Choroid plexus epithelial cell (primary cell): ENCODE measurements around the gene PNPLA5.

Experiments
- DNase-seq: peaks from one replicate; pipeline ENCODE4 v3.0.0-alpha.2; 2010; ENCODE audit warnings: low read depth
- H3K4me3 ChIP-seq: 2 replicates; pipeline ENCODE4 v1.5.1; 2011; ENCODE audit warnings: low read depth, mild to moderate bottlenecking, control low read depth, low read length, moderate library complexity
- TF ChIP-seq, protein P1 (sequence below): conservative IDR thresholded peaks from 2 replicates; pipeline ENCODE4 v1.5.1; 2011; ENCODE audit warnings: low read depth, mild to moderate bottlenecking, control low read depth, inconsistent platforms, low read length, moderate library complexity

Gene PNPLA5

DNA sequence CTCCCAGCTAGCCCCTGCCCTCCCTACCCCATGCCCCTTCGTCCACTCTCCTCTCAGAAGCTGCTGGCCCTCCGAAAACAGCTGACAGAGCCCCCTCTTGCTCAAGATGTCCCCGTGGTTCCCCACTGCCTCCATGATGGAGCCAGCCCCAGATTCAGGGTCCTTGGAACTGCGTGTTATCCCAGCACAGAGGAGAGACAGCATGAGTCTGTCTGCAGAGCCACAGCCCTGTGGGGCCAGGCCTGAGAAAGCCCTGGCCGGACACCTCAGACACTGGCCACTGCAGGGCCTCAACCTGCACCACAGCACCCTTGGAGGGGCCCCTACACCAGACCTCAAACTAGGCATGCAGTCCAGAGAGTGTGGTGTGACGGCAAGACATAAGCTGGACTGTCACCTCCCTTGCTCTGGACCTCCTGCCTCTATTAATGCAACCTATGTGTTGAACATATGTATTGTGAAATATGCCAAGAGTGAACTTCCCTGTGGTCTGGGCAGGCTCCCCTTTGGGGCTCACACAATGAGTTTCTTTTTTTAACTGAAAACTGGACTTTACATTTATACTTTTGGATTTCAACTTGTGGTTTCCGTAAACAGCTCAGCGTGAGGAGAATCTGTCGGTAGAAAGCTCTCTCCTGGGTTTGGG is 9.6 kb downstream of the PNPLA5 start:
- DNase-seq = no peak
- no peak overlapping the region for H3K4me3 ChIP-seq
- TF ChIP-seq, protein P1, sequence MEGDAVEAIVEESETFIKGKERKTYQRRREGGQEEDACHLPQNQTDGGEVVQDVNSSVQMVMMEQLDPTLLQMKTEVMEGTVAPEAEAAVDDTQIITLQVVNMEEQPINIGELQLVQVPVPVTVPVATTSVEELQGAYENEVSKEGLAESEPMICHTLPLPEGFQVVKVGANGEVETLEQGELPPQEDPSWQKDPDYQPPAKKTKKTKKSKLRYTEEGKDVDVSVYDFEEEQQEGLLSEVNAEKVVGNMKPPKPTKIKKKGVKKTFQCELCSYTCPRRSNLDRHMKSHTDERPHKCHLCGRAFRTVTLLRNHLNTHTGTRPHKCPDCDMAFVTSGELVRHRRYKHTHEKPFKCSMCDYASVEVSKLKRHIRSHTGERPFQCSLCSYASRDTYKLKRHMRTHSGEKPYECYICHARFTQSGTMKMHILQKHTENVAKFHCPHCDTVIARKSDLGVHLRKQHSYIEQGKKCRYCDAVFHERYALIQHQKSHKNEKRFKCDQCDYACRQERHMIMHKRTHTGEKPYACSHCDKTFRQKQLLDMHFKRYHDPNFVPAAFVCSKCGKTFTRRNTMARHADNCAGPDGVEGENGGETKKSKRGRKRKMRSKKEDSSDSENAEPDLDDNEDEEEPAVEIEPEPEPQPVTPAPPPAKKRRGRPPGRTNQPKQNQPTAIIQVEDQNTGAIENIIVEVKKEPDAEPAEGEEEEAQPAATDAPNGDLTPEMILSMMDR = no peak

DNA sequence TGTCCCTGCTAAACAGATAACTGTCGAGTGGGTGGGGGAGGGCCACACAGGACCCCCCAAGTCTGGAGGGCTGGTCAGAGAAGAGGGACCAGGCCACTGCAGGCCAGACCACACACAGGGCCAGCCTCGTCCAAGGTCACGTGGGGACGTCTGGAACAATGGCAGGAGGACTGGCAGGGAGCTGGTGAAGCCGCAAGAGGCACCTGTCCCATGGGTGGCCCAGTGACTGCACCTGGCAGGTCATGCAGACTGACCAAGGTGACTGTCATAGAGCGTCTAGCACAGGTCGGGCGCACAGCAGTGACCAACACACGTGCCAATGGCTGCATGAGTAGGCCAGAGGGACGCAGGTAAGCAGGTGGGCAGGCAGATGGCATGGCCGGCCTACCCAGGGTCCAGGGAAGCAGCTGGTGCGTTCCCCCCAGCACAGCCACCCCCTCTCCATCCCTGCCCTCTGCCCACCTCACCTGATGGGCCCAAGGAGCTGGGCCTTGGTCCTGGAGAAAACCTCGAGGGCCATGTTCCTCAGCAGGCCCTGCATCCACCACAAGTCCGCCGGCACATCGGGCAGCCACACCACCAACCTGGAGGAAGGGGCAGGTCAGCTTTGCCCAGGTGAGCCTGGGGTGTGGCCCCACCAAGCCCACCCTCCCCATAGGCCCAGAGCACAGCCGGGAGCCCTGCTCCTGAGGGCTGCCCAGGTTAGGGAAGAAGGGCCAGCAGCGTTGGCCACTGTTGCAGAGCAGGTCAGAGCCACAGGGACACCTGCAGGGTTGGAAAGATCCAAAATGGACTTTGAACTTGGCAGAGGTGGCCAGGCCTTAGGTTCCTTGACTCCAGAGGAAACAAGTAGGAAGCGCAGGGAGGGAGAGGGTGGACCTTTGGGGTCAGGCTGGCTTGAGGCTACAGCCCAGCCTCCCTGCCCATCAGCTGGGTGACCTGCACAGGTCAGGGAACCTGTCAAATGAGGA is 10.4 kb downstream of the PNPLA5 start:
- TF ChIP-seq, protein P1 = no peak
- no peak overlapping the region for H3K4me3 ChIP-seq
- DNase-seq = no peak

DNA sequence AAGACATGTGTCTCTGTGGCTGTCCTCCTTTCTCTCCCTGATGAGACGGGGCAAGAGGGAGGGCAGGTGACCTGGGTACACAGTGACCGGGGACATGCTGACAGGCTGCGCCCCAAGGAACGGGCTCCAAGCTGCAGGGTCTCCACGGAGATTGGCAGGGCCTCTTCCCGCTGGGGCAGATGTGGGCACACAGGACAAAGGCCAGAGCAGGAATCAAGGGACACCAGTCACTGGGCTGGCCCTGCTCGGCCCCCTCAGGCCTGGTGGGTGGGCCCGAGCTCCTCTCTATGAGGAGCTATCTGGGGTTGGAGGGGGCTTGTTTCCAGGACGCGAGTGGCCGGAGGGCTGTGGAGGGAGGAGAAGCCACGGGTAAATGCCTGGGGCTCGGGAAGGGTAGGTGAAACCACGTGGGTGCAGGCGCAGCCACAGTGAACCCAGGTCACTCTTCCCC is 11.2 kb downstream of the PNPLA5 start:
- H3K4me3 ChIP-seq = no peak overlapping the region
- DNase-seq = no peak
- TF ChIP-seq, protein P1 = no peak

DNA sequence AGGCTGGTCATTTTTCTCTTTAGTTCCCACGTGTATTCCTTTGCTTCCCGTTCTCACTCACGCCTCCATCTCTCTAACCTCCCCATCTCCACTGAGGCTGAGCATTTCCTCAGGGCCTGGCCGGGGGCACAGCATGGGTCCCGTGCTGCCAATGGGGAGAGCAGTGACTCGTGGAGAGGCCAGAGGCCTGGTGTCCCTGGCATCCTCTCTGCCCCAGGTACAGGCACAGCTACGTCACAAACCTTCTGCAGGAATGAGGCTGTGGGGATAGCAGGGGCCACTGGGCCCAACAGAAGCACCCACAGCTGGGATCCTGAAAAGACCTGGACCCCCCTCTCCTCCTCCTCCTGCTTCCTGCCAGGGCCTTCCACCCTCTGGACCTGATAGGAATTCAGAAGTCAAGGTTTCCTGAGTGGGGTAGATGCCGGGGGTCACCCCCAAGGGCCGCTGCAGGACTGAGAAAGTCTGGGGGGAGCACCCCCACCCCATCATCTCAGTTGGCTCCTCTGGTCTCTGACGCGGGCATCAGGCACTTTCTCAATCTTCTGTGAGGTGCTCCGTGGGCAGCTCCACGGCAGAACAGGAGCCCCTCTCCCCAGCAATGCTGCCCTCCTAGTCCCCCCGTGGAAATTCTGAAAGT is 11.8 kb downstream of the PNPLA5 start:
- TF ChIP-seq, protein P1 = no peak
- H3K4me3 ChIP-seq = no peak overlapping the region
- no peak for DNase-seq

DNA sequence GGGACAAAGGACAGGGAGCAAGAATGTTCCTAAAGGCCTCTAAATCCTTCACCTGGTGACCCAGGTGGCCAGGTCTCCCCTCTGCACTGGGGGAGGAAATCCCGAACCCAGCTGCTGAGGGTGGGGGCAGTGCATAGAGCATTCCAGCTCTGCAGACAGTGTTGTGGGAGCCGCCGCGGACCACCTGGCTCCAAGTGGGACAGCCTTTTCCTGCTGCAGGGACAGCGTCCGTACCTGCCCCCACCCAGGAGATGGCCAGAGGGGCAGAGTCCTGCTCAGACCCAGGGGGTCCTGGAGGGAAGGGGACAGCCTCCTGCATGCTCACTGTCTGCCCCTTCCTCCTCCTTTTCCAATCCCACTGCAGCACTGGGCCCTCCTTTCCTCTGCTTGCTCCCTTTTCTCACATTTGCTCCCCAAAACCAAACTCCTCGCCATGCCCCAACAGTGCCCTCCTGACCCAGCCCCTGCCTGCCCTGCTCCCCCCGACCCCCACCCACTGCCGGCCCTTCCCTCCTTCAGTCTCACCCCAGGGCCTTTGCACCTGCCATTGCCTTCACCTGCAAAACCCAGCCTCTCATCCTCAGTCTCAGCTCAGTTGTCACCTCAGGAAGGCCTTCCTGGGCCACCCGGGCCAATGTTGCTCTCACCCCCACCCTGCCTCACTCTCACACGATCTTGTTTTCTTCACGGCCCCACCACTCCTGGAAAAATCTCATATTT is 12.8 kb downstream of the PNPLA5 start:
- TF ChIP-seq, protein P1 = no peak
- DNase-seq = no peak
- H3K4me3 ChIP-seq = no peak overlapping the region

DNA sequence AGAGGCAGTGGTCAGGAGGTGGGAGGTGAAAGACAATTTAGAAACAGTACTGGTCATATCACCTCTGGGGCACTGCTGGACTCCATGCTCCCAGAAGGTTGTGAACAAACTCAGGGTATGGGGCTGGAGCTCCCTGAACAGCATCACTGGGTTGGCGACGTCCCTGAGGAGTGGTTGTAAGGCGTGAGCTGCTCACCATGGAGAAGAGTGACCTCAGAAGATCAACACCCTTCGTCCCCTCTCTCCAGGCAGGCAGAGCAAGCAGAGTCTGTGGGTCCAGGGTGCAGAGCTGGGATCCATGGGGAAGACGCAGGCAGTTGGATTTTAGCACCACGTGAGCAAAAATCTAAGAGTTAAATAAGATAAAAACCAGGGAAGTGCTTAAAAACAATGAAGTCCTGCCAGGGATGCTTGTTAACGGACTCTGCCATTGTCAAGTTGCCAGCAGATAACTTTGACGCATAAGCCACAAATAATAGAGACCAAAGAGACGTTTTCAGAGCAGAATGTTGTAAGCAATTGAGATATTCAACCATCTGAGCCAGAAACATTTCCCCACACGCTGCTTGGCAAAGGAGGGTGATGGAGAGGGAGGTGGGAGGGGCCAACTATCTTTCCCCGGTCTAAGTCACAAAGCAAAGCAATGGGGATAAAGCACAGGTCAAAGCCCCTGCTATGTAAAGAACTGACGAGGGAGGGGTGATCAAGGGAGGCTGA is 13.6 kb downstream of the PNPLA5 start:
- H3K4me3 ChIP-seq = no peak overlapping the region
- DNase-seq = no peak
- TF ChIP-seq, protein P1 = no peak
